Psoas muscle (tissue), 8 donors: Measurements from ENCODE around the gene IER5L. TPM values are rescaled to one million over a fixed set of nuclear protein-coding genes. Genes with fewer than 3 reads are reported as not detected.

Experiments
- ATAC-seq, 4 donors: fragments of 200-7000 bp; cut with Tn5 transposase; one replicate each; pipeline ENCODE4 v1.9.1; 2020; ENCODE audit warnings: moderate library complexity in 3 of 4, mild to moderate bottlenecking in 2 of 4
- DNase-seq, 2 donors: peaks; one replicate each; pipeline ENCODE4 v3.0.0-alpha.2; 2020
- H3K27ac ChIP-seq: fragments of 200-600 bp; one replicate; pipeline ENCODE4 v1.8.0; 2022
- H3K27me3 ChIP-seq, 3 donors: fragments of 200-600 bp in 1 of 3; one replicate each; pipeline versions ENCODE4 v1.6.1 to v1.8.0; 2013 to 2022; ENCODE audit warnings: low read length in 2 of 3, mild to moderate bottlenecking in 2 of 3, moderate library complexity in 1 of 3; ENCODE audit not compliant: insufficient read depth in 3 of 3
- H3K36me3 ChIP-seq, 2 donors: fragments of 200-600 bp in 1 of 2; one replicate each; pipeline versions ENCODE4 v1.6.1 to v1.8.0; 2013 to 2022; ENCODE audit warnings: low read depth in 1 of 2, mild to moderate bottlenecking in 1 of 2, moderate library complexity in 1 of 2; ENCODE audit not compliant: insufficient read depth in 1 of 2
- H3K4me1 ChIP-seq: fragments of 200-600 bp; one replicate; pipeline ENCODE4 v1.8.0; 2022
- H3K4me3 ChIP-seq: fragments of 200-600 bp; one replicate; pipeline ENCODE4 v1.8.0; 2022; ENCODE audit warnings: mild to moderate bottlenecking
- H3K9me3 ChIP-seq: fragments of 200-600 bp; one replicate; pipeline ENCODE4 v1.8.0; 2022
- CTCF ChIP-seq: fragments of 200-600 bp; IDR thresholded peaks from one replicate; pipeline ENCODE4 v1.8.0; 2022; ENCODE audit warnings: antibody characterized with exemption
- WGBS, 3 donors: extraction: QIAGEN DNeasy Blood & Tissue Kit; methylation state at CpG; one replicate each; pipeline versions ENCODE4 v1.1.6 to v1.1.7; 2013; 5-methylcytosine and 5-hydroxymethylcytosine counted together
- intact Hi-C, 2 donors: fragments of 100-400 bp; cut with DNase I; formaldehyde crosslinking; loops; one replicate each; pipeline versions ENCODE4 v1.11.0 to v1.14.2; 2022
- polyA plus RNA-seq, 3 donors: library from polyadenylated mRNA; stranded (reverse); fragments of 200-250 nt; gene quantifications; one replicate each; pipeline ENCODE4 v1.2.3, GENCODE V29; 2013
- total RNA-seq, 4 donors: library from RNA; stranded (reverse); fragmentation: NEBNext Ultra II Directional in 2 of 4; extraction: Animal tissue kit (Norgen Biotek cat#: 25700) in 2 of 4; gene quantifications; one replicate each; pipeline versions ENCODE4 v1.2.1 to v1.2.4, GENCODE V29; 2021 to 2023
- donor health status: healthy with polysubstance abuse.
- donor health status: DM: no; HTN: no; CAD: no; lungs with moderate emphysema.
- donor health status: Bipolar disorder and iron deficiency.
- donor health status: healthy.
- donor health status: DM: yes; HTN: yes; CAD: no.
- donor health status: DM: no; HTN: no; CAD: no.
- donor health status: DM: no; HTN: no; CAD: no.
- donor health status: DM: yes; HTN: yes; CAD: no.

IER5L gene
- total and polyA plus RNA-seq, 7 donors: 1.4 to 8.3 (median 3.0) TPM

DNA sequence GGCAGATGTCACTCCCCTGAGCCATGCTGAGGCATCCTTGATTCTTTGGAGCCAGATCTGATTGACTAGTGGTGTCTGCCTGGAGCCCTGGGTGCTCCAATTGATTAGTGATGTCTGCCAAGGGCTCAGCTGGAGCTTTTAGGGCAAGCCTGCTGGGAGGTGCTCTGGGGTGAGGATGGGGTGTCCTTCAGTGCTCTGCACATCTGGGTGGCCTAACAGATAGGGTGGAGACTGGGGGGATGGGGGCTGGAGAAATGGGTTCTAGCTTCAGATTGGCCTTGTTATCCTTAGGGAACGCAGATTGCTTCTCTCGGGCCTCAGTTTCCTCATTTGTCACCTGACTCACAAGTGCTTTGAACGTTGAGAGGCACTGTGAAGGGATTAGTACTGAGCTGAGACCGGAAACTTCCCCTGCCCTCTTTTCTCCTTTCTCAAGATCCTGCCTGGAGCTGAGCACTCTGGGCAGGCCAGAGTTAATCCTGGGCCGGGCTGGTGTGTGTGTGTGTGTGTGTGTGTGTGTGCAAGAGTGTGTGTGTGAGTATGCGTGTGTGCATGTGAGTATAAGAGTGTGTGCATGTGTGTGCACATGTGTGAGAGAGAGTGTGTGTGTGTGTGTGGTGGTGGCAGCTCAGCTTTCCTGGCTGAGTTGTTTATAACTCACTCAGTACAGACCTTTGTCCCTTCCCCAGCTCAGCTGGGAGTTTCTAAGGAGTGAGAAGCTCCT, 5.6 kb upstream of the IER5L start:
- no peaks in the 10 kb centered on the region for H3K9me3 ChIP-seq
- H3K27me3 ChIP-seq: no peaks in the 10 kb centered on the region
- H3K36me3 ChIP-seq: no peaks in the 10 kb centered on the region
- no peak for TF ChIP-seq CTCF
- no peak overlapping the region for H3K4me3 ChIP-seq
- WGBS, 3 donors: 60 to 72% (median 65%) methylated on average over 6 of the region's 6 CpGs
- intact Hi-C loops: no loop called here
- no peak for ATAC-seq
- no peak for DNase-seq
- peaks cover 2% of the 10 kb centered on the region for H3K4me1 ChIP-seq
- H3K27ac ChIP-seq: no peak overlapping the region

- intact Hi-C loops: no loop called here
- peak; percentile 41 to 70 for DNase-seq
- no peaks in the 10 kb centered on the region for H3K9me3 ChIP-seq
- no peaks in the 10 kb centered on the region for H3K36me3 ChIP-seq
- no peak overlapping the region for H3K27ac ChIP-seq
- no peak overlapping the region for H3K4me3 ChIP-seq
- ATAC-seq: no peak
- H3K27me3 ChIP-seq: no peaks in the 10 kb centered on the region
- 64 to 65% (median 64%) methylated on average over 20 of the region's 20 CpGs for WGBS, 3 donors
- peak; percentile 32 for TF ChIP-seq CTCF
- H3K4me1 ChIP-seq: peaks cover 6% of the 10 kb centered on the region
Observed at GRCh38 chr9:129182625-129183494, 4.8 kb upstream of the IER5L start.

GRCh38 chr9:129182122-129182521, 4.1 kb upstream of the IER5L start:
- Histone ChIP-seq H3K4me3 (no peak overlapping the region), H3K27me3 (no peaks in the 10 kb centered on the region), H3K9me3 (no peaks in the 10 kb centered on the region), H3K27ac (no peak overlapping the region), H3K36me3 (no peaks in the 10 kb centered on the region), H3K4me1 (peaks cover 6% of the 10 kb centered on the region)
- intact Hi-C loops: no loop called here
- 87 to 90% (median 87%) methylated on average over 4 of the region's 4 CpGs for WGBS, 3 donors
- no peak for TF ChIP-seq CTCF
- ATAC-seq (no peak), DNase-seq (no peak)

- no peaks in the 10 kb centered on the region for H3K9me3 ChIP-seq
- intact Hi-C loops: no loop called here
- TF ChIP-seq CTCF: no peak
- no peaks in the 10 kb centered on the region for H3K27me3 ChIP-seq
- ATAC-seq (no peak), DNase-seq (no peak)
- no peak overlapping the region for H3K4me3 ChIP-seq
- H3K36me3 ChIP-seq: no peaks in the 10 kb centered on the region
- H3K27ac ChIP-seq: no peak overlapping the region
- 78 to 79% (median 79%) methylated on average over 5 of the region's 5 CpGs for WGBS, 3 donors
- peaks cover 6% of the 10 kb centered on the region for H3K4me1 ChIP-seq
Observed at GRCh38 chr9:129181246-129181645, 3.2 kb upstream of the IER5L start.
